ENCODE measurements around the gene ARHGEF17. TPM values are rescaled to one million over a fixed set of nuclear protein-coding genes. Genes with fewer than 3 reads are reported as not detected.
A peak's percentile ranks its signal among the peaks of the same experiment; 100 is the strongest.

Gene ARHGEF17
- total RNA-seq, 4 donors from 2014 or later = 54.0 to 125 (median 61.4) TPM

- TF ChIP-seq POLR2A (IDR thresholded peaks at IDR 0.05) (no peak), CTCF (IDR thresholded peaks at IDR 0.05) (no peak)
These were observed 58.9 kb downstream of the ARHGEF17 start for GRCh38 chr11:73366953-73367352.

GRCh38 chr11:73367482-73368024 lies 59.5 kb downstream of the ARHGEF17 start:
- Histone ChIP-seq H3K4me3 (replicated peaks in 1 of 3) (no peak overlapping the region), H3K4me1 (no peaks in the 10 kb centered on the region), H3K27me3 (no peaks in the 10 kb centered on the region), H3K36me3 (peaks cover 36 to 41% of the 10 kb centered on the region in 2 donors), H3K27ac (no peak overlapping the region), H3K9me3 (no peaks in the 10 kb centered on the region)
- intact Hi-C loops (cut with DNase I) = no loop called here
- 83 to 86% methylated on average over 14 of the region's 20 CpGs for WGBS, 2 donors
- DNase-seq = no peak
- TF ChIP-seq POLR2A (IDR thresholded peaks at IDR 0.05) (no peak), CTCF (IDR thresholded peaks at IDR 0.05) (no peak)

More at GRCh38 chr11:73366953-73367352, 58.9 kb downstream of the ARHGEF17 start:
- Histone ChIP-seq H3K27ac (no peak overlapping the region), H3K4me1 (no peaks in the 10 kb centered on the region), H3K4me3 (replicated peaks in 1 of 3) (no peak overlapping the region), H3K9me3 (no peaks in the 10 kb centered on the region), H3K27me3 (no peaks in the 10 kb centered on the region), H3K36me3 (peaks cover 42 to 47% of the 10 kb centered on the region in 2 donors)
- no peak for DNase-seq
- intact Hi-C loops (cut with DNase I) = no loop called here
- WGBS, 2 donors = 78 to 79% methylated on average over 6 of the region's 6 CpGs

- DNase-seq = no peak
- H3K36me3 ChIP-seq = peaks cover 2 to 6% of the 10 kb centered on the region in 2 donors
- WGBS, 2 donors = 41 to 62% methylated on average over 6 of the region's 6 CpGs
- H3K4me1 ChIP-seq = peaks cover 7 to 13% of the 10 kb centered on the region in 2 donors
- no peaks in the 10 kb centered on the region for H3K27me3 ChIP-seq
- H3K27ac ChIP-seq = no peak overlapping the region
- no peak for TF ChIP-seq CTCF (IDR thresholded peaks at IDR 0.05)
- no peak for TF ChIP-seq POLR2A (IDR thresholded peaks at IDR 0.05)
- no peak overlapping the region for H3K4me3 ChIP-seq (replicated peaks in 1 of 3)
- H3K9me3 ChIP-seq = no peaks in the 10 kb centered on the region
- intact Hi-C loops (cut with DNase I) = no loop called here
These were observed 64.4 kb downstream of the ARHGEF17 start for GRCh38 chr11:73372375-73372993.

GRCh38 chr11:73374151-73374550 lies 66.1 kb downstream of the ARHGEF17 start:
- intact Hi-C loops (cut with DNase I) = no loop called here
- 75 to 91% methylated on average over 3 to 4 of the region's 4 CpGs for WGBS, 2 donors
- no peak for DNase-seq
- Histone ChIP-seq H3K27ac (no peak overlapping the region), H3K4me3 (replicated peaks in 1 of 3) (no peak overlapping the region), H3K4me1 (peaks cover 8 to 19% of the 10 kb centered on the region in 2 donors), H3K9me3 (no peaks in the 10 kb centered on the region), H3K36me3 (no peaks in the 10 kb centered on the region), H3K27me3 (no peaks in the 10 kb centered on the region)
- TF ChIP-seq POLR2A (IDR thresholded peaks at IDR 0.05) = no peak

GRCh38 chr11:73375830-73376159 lies 67.7 kb downstream of the ARHGEF17 start:
- 54 to 65% methylated on average over 6 of the region's 6 CpGs for WGBS, 2 donors
- Histone ChIP-seq H3K4me3 (replicated peaks in 1 of 3) (peak overlapping the region in 1 of 3 donors; percentile 54), H3K36me3 (no peaks in the 10 kb centered on the region), H3K27ac (peak overlapping the region; percentile 3 to 75 (median 47)), H3K27me3 (no peaks in the 10 kb centered on the region), H3K4me1 (peaks cover 15 to 26% of the 10 kb centered on the region in 2 donors), H3K9me3 (no peaks in the 10 kb centered on the region)
- intact Hi-C loops (cut with DNase I) = no loop called here
- DNase-seq = no peak
- no peak for TF ChIP-seq POLR2A (IDR thresholded peaks at IDR 0.05)
- TF ChIP-seq CTCF (IDR thresholded peaks at IDR 0.05) = no peak

All from thyroid gland (tissue), 4 donors.